HG03135 (cell line): Measurements from ENCODE around the gene EYS.
"Not testable (repeated sequence)": the region's sequence is repeated elsewhere in the genome, so short reads cannot be mapped to it uniquely, and the experiment has no call there.

Source experiments
- ATAC-seq: cut with Tn5 transposase; IDR thresholded peaks from one replicate; pipeline ENCODE4 v1.9.1; 2021; ENCODE audit warnings: mild to moderate bottlenecking, moderate library complexity; ENCODE audit not compliant: unreplicated experiment

The EYS gene

DNA sequence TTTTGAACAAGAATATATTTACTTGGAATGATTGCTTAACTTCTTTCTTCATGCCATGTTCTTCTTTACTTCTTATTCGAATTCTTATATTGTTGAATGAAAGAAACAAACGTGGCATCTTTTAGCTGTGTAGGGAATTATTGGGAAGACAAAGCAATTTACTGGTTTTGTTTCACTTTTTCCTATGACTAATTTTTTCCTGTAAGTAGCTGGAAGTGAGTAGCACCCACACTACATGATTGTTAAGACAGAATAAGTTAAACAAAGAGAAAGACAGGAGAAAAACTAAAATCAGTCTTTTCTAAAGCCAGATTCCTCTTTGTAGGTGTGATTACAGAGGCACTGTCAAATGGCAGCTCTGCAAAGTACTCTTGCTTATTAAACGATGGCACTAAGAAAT is 593.4 kb downstream of the EYS start:
- ATAC-seq: no peak

DNA sequence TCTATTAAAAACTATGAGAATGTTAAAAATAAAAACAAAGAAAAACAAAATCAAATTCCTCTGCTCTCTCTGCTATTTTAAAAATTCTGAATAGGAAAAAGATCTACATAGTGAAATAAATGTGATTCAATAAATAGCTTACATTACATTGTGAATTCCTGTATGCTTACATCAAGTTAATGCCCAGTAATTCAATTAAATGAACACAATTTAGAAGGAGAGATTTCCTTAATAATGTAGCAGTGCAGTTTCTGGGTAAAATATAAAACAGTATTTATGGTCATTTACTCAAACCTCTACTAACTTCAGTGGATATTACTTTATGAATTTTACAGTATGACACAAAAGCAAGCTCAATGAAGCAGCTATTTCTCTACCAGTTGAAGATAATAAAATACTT is 594.6 kb downstream of the EYS start:
- ATAC-seq: no peak

- no peak for ATAC-seq
Measured at GRCh38 chr6:65110031-65110430, 597.0 kb downstream of the EYS start.

DNA sequence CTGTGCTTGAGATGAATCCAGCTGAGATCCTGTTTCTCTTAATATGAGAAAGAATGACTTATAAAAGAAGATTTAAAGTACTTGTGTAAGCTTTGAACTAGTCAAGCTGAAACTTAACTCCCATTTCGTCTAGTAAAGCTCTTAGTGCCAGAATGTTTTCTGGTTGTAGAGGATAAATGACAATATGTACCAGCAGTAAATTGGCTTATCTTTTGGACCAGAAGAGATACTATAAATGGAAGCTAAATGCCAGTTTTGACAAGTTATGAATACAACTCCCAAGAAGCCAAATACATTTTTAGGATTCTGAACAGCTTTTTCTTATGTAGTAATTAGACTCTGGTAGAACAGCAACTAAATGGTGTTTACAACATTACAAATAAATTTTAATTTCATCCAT is 608.7 kb downstream of the EYS start:
- no peak for ATAC-seq

GRCh38 chr6:65091561-65091960 is 615.5 kb downstream of the EYS start:
- no peak for ATAC-seq

GRCh38 chr6:65088575-65088974 is 618.5 kb downstream of the EYS start:
- ATAC-seq: no peak

- no peak for ATAC-seq
Measured at GRCh38 chr6:65081756-65082155, 625.3 kb downstream of the EYS start.

DNA sequence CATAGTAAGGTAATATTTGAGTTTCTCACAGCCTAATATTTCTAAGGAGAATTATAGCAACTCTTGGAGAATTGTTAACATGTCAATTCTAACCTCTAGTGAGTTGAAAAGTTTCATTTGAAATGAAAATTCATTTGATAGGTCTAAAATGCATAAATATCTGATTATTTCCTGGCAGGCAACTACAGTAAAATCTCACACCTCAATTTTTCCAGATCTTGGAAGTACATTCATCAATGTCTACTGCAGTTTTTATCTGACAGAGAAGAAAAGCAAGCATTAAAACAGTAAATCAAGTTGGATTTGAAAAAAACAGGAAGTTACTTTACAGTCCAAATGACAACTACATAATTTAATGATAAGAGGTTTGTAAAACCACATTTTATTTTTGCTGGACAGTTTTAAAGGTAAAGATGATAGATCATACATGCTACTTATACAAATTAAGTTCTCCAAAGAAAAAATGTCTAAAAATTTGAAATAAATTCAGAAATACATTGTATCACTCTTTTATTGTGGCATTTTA is 631.3 kb downstream of the EYS start:
- no peak for ATAC-seq

DNA sequence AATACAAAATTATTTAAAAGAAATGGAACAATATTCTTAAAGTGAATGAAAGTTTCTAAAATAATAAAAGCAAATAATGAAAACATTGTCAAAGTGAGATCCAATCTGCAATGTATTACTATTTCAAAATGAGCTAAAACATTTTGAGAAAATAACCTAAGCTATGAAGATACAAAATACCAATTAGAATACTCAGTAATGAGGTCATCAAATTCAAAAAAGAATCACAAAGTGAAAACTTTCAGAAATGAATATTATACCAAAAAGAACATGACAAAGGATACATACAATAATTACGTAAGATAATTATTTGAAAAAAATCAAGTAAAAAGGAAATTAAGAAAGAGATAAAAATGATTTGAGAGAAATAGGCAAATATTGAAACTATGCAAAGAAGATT is 634.5 kb downstream of the EYS start:
- no peak for ATAC-seq

- ATAC-seq: no peak
Measured at GRCh38 chr6:65071480-65071879, 635.5 kb downstream of the EYS start.

GRCh38 chr6:65064844-65065243 is 642.2 kb downstream of the EYS start:
- no peak for ATAC-seq

- ATAC-seq: no peak
Measured at GRCh38 chr6:65059568-65059967, 647.5 kb downstream of the EYS start.

- ATAC-seq: no peak
Measured at GRCh38 chr6:65055545-65055944, 651.5 kb downstream of the EYS start.

- no peak for ATAC-seq
Measured at GRCh38 chr6:65052626-65053025, 654.4 kb downstream of the EYS start.

DNA sequence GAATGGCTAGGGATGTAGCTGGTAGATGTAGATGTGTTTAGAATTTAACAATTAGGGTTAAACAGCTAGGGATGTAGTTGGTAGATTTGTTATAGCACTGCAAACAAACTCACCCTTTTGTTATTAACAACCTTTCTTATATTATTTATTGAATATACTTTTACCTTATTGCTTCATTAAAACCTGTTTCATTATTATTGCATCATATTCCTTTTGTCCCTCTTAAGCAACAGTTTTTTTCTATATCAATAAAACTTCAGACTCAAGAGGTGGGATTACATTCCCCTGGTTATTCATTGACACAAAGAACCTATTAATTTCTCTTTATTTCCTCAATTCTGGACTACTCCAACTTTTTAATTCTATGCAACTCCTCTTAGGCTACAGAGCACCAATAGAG is 661.2 kb downstream of the EYS start:
- ATAC-seq: no peak

- no peak for ATAC-seq
Measured at GRCh38 chr6:65014006-65014405, 693.0 kb downstream of the EYS start.

- ATAC-seq: no peak
Measured at GRCh38 chr6:65006788-65007187, 700.2 kb downstream of the EYS start.

- ATAC-seq: no peak
Measured at GRCh38 chr6:65004283-65004682, 702.7 kb downstream of the EYS start.

DNA sequence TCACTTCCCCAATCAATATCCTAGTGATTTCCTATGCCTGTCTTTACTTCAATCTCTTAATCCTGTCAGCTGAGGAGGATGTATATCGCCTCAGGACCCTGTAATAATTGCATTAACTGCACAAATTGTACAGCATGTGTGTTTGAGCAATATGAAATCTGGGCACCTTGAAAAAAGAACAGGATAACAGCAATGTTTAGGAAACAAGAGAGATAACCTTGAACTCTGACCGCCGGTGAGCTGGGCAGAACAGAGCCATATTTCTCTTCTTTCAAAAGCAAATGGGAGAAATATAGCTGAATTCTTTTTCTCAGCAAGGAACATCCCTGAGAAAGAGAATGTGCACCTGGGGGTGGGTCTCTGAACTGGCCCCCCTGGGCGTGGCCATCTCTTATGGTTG is 704.1 kb downstream of the EYS start:
- not testable (repeated sequence) for ATAC-seq

DNA sequence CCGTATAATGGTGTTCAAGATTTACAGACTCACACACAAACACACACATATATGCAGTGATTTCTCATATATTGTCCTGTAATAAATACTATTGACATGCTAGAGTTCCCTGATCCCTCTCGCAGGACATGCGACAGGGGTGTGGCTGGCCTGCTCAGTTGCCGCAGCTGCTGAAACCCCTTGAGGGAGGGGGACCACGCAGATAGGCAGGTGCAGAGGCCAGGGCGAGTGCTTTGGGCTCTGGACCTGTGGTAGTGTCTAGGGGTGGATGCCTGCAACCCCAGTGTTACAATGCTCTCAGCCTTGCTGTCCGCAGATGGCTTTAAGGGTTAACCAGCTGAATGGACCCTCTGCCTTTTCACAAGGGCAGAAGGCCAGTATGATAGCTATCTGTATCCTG is 706.2 kb downstream of the EYS start:
- no peak for ATAC-seq

DNA sequence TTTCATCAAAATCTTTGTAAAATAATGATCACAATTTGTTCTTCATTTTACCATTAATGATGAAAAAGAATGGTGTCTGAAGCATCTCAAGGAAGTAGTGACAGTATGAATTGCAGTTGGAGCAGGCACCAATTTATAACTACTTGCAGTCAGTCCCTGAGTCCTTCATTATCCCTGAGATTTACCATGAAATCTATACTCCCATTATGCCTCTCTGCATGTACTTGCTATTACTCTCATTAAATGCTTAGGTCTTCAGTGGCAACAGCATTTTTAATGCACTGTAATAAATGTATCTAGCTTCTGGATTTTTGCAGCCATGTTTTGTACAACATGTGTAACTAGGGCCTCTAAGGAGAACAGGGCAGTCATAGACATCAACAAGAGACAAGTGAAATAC is 708.8 kb downstream of the EYS start:
- ATAC-seq: no peak

GRCh38 chr6:64996301-64996700 is 710.7 kb downstream of the EYS start:
- ATAC-seq: no peak

DNA sequence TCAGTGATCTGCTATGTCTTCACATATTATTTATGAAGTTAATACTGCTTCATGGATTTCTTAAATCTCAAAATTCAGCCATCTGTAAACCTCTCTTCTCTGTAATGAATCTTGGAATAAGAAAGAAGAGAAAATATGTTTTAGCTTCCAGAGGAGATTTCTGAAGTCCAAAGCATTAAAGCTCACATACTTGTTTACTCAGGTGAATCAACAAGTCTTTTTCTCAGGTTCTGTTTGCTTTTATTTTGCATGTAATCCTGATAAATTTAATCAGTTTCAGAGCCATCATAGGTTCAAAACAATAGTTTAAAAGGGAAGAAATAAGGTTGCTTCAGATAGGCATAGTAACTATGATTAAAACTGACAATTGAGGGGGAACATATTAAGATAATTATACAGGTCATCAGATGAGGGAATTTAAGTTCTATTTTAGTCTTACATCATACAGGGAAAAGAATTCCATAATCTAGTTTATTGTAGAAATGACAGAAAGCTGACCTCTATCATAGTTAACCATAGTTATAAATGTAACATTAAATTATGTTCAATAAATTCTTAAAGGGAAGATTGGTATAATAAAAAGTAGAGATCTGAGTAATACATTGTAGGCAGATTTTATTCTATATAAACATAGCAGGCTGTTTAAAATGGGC is 716.2 kb downstream of the EYS start:
- ATAC-seq: no peak
